ENCODE measurements around the gene ALAS1.
A peak's percentile ranks its signal among the peaks of the same experiment; 100 is the strongest.

ALAS1 gene

GRCh38 chr3:52194485-52195290 lies 3.3 kb upstream of the ALAS1 start:
- Histone ChIP-seq H3K9me3 (ENCODE audit: control insufficient read depth, low read length) (no peaks in the 10 kb centered on the region), H3K4me3 (ENCODE audit: low read length) (no peak overlapping the region), H3K4me1 (ENCODE audit: control insufficient read depth, insufficient read depth, low read length) (peaks cover 66% of the 10 kb centered on the region), H3K27me3 (ENCODE audit: control insufficient read depth, insufficient read depth, low read length) (no peaks in the 10 kb centered on the region), H3K36me3 (ENCODE audit: control insufficient read depth, insufficient read depth, low read length) (peaks cover 5% of the 10 kb centered on the region), H3K9ac (ENCODE audit: low read length) (no peak overlapping the region)

- no peak overlapping the region for H3K9ac ChIP-seq (ENCODE audit: low read length)
- peaks cover 66% of the 10 kb centered on the region for H3K4me1 ChIP-seq (ENCODE audit: control insufficient read depth, insufficient read depth, low read length)
- no peak overlapping the region for H3K4me3 ChIP-seq (ENCODE audit: low read length)
- H3K9me3 ChIP-seq (ENCODE audit: control insufficient read depth, low read length), result no peaks in the 10 kb centered on the region
- no peaks in the 10 kb centered on the region for H3K27me3 ChIP-seq (ENCODE audit: control insufficient read depth, insufficient read depth, low read length)
- peaks cover 5% of the 10 kb centered on the region for H3K36me3 ChIP-seq (ENCODE audit: control insufficient read depth, insufficient read depth, low read length)
These were observed 2.7 kb upstream of the ALAS1 start for GRCh38 chr3:52195291-52195597.

GRCh38 chr3:52195823-52196331 lies 2.1 kb upstream of the ALAS1 start:
- no peaks in the 10 kb centered on the region for H3K27me3 ChIP-seq (ENCODE audit: control insufficient read depth, insufficient read depth, low read length)
- H3K9ac ChIP-seq (ENCODE audit: low read length), result no peak overlapping the region
- H3K9me3 ChIP-seq (ENCODE audit: control insufficient read depth, low read length), result no peaks in the 10 kb centered on the region
- H3K4me3 ChIP-seq (ENCODE audit: low read length), result no peak overlapping the region
- H3K36me3 ChIP-seq (ENCODE audit: control insufficient read depth, insufficient read depth, low read length), result peaks cover 5% of the 10 kb centered on the region
- peaks cover 62% of the 10 kb centered on the region for H3K4me1 ChIP-seq (ENCODE audit: control insufficient read depth, insufficient read depth, low read length)

- peak overlapping the region; percentile 85 for H3K4me3 ChIP-seq (ENCODE audit: low read length)
- no peaks in the 10 kb centered on the region for H3K27me3 ChIP-seq (ENCODE audit: control insufficient read depth, insufficient read depth, low read length)
These were observed 983 bp upstream of the ALAS1 start for GRCh38 chr3:52196977-52197376.

DNA sequence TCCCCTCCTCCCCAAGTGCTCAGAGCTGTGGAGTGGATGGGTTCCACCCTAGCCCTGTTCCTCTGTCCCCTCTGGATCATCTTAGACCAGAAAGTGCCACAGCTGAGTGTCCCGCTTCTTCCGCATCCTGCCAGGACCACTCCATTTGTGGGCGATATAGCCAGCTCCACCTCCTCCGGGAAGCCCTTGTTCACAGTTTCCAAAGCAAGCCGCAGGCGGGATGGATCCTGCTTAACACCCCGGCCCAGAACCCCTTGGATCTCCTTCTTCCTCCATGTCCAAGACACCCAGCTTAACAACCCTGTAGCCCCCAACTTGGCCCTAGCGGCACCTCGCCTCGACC lies 490 bp upstream of the ALAS1 start:
- no peaks in the 10 kb centered on the region for H3K27me3 ChIP-seq (ENCODE audit: control insufficient read depth, insufficient read depth, low read length)
- peak overlapping the region; percentile 85 for H3K4me3 ChIP-seq (ENCODE audit: low read length)
- no peaks in the 10 kb centered on the region for H3K9me3 ChIP-seq (ENCODE audit: control insufficient read depth, low read length)
- peak overlapping the region; percentile 93 for H3K9ac ChIP-seq (ENCODE audit: low read length)
- peaks cover 7% of the 10 kb centered on the region for H3K36me3 ChIP-seq (ENCODE audit: control insufficient read depth, insufficient read depth, low read length)
- H3K4me1 ChIP-seq (ENCODE audit: control insufficient read depth, insufficient read depth, low read length), result peaks cover 60% of the 10 kb centered on the region

More at GRCh38 chr3:52196977-52197376, 983 bp upstream of the ALAS1 start:
- peak overlapping the region; percentile 93 for H3K9ac ChIP-seq (ENCODE audit: low read length)
- peaks cover 58% of the 10 kb centered on the region for H3K4me1 ChIP-seq (ENCODE audit: control insufficient read depth, insufficient read depth, low read length)
- H3K9me3 ChIP-seq (ENCODE audit: control insufficient read depth, low read length), result no peaks in the 10 kb centered on the region
- peaks cover 5% of the 10 kb centered on the region for H3K36me3 ChIP-seq (ENCODE audit: control insufficient read depth, insufficient read depth, low read length)

DNA sequence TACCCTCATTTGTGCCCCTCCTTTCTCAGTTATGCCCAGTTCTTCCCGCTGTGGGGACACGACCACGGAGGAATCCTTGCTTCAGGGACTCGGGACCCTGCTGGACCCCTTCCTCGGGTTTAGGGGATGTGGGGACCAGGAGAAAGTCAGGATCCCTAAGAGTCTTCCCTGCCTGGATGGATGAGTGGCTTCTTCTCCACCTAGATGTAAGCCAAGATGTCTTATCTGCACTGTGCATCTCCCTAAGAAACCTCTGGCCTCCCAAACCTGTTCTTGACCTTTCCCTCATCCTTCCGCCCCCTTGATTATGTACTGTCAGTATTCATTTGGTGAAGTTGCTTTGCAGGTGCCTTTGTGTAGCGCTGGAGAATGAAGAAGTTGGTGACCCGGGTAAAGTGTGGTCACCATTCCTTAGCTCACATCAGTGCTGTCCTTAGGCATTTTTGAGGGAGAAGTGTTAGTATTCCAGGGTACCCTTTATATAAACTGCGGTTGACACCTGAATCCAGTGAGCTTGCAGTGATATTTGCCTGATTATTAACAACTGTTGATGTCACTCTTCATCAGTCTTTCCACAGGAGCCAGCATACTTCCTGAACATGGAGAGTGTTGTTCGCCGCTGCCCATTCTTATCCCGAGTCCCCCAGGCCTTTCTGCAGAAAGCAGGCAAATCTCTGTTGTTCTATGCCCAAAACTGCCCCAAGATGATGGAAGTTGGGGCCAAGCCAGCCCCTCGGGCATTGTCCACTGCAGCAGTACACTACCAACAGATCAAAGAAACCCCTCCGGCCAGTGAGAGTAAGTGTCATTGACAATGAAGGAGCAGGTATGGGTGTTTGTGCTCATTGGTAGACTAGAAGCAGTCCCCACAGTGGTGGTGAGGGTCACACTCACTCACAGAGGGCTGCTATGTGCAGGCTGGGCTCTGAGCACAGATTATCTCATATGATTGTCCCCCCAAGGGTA lies 966 bp downstream of the ALAS1 start:
- Histone ChIP-seq H3K9ac (ENCODE audit: low read length) (peak overlapping the region; percentile 93), H3K4me1 (ENCODE audit: control insufficient read depth, insufficient read depth, low read length) (peaks cover 64% of the 10 kb centered on the region), H3K9me3 (ENCODE audit: control insufficient read depth, low read length) (no peaks in the 10 kb centered on the region), H3K36me3 (ENCODE audit: control insufficient read depth, insufficient read depth, low read length) (peaks cover 13% of the 10 kb centered on the region), H3K4me3 (ENCODE audit: low read length) (peak overlapping the region; percentile 85), H3K27me3 (ENCODE audit: control insufficient read depth, insufficient read depth, low read length) (no peaks in the 10 kb centered on the region)

DNA sequence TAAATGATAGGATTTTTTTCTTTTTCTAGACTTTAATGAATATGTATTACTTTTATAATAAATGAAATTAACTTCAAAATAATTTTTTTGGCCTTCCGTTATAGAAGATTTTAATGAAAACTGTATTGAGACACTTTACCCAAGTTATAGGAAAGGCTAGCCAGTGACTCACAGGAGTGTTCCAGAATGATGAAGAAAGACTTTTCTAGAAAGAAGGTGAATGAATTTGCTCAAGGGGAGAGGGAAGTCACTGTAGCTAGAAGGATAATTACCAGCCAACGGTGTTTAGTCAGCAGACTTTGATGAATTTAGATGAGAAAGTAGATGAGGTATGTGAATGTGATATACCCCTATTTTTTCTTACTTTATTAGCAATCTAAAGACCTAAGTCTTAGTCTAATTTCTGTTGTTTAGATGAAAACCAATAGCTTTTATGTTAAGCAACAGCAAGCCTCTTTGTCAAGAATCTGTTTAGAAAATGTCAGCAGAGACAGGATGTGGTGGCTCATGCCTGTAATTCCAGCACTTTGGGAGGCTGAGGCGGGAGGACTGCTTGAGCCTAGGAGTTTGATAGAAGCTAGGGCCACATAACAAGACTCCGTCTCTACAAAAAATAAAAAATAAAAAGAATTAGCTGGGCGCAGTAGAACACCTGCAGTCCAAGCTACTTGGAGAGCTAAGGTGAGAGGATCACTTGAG lies 3.2 kb downstream of the ALAS1 start:
- Histone ChIP-seq H3K9ac (ENCODE audit: low read length) (no peak overlapping the region), H3K36me3 (ENCODE audit: control insufficient read depth, insufficient read depth, low read length) (peaks cover 30% of the 10 kb centered on the region), H3K4me1 (ENCODE audit: control insufficient read depth, insufficient read depth, low read length) (peaks cover 53% of the 10 kb centered on the region), H3K4me3 (ENCODE audit: low read length) (no peak overlapping the region), H3K9me3 (ENCODE audit: control insufficient read depth, low read length) (no peaks in the 10 kb centered on the region), H3K27me3 (ENCODE audit: control insufficient read depth, insufficient read depth, low read length) (no peaks in the 10 kb centered on the region)

- Histone ChIP-seq H3K27me3 (ENCODE audit: control insufficient read depth, insufficient read depth, low read length) (no peaks in the 10 kb centered on the region), H3K4me1 (ENCODE audit: control insufficient read depth, insufficient read depth, low read length) (peaks cover 39% of the 10 kb centered on the region), H3K36me3 (ENCODE audit: control insufficient read depth, insufficient read depth, low read length) (peaks cover 30% of the 10 kb centered on the region), H3K9ac (ENCODE audit: low read length) (no peak overlapping the region), H3K9me3 (ENCODE audit: control insufficient read depth, low read length) (no peaks in the 10 kb centered on the region), H3K4me3 (ENCODE audit: low read length) (no peak overlapping the region)
These were observed 4.6 kb downstream of the ALAS1 start for GRCh38 chr3:52202384-52203077.

DNA sequence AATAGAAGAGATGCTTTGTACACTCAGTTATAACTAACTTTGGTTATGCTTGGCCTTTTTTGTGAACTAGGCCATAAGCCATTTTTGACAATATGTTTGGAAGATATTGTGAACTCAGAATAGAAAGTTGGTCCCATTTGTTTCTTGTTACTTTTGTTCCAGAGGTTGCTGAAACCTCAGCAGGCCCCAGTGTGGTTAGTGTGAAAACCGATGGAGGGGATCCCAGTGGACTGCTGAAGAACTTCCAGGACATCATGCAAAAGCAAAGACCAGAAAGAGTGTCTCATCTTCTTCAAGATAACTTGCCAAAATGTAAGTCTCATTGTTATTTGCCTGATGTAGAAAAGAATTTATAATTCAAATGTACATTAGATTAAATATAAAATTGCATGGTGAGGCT lies 5.7 kb downstream of the ALAS1 start:
- H3K4me1 ChIP-seq (ENCODE audit: control insufficient read depth, insufficient read depth, low read length), result peaks cover 34% of the 10 kb centered on the region
- H3K36me3 ChIP-seq (ENCODE audit: control insufficient read depth, insufficient read depth, low read length), result peaks cover 30% of the 10 kb centered on the region
- H3K9me3 ChIP-seq (ENCODE audit: control insufficient read depth, low read length), result no peaks in the 10 kb centered on the region
- H3K9ac ChIP-seq (ENCODE audit: low read length), result no peak overlapping the region
- H3K27me3 ChIP-seq (ENCODE audit: control insufficient read depth, insufficient read depth, low read length), result no peaks in the 10 kb centered on the region
- H3K4me3 ChIP-seq (ENCODE audit: low read length), result no peak overlapping the region

DNA sequence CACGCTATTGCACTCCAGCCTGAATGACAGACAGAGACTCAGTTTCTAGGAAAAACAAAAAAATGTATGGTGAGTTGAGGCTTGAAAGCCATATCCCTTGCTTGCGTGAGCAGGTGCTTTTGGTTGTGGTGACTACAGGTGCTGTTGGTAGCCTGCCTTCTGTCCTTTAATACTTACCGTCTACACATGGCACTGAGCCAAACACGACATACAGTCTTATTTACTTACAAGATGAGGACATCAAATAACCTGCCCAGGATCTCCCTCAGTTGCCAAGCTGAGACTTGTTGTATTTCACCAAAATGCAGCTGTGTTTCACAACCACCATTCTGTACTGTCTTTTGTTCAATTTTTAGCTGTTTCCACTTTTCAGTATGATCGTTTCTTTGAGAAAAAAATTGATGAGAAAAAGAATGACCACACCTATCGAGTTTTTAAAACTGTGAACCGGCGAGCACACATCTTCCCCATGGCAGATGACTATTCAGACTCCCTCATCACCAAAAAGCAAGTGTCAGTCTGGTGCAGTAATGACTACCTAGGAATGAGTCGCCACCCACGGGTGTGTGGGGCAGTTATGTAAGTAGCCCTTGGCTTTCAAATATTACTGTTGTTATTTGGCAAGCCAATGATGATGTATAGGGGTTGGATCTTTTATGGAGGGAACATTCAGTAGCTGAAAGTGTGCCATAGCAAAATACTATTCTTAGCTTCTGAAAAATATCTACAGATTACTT lies 6.5 kb downstream of the ALAS1 start:
- Histone ChIP-seq H3K27me3 (ENCODE audit: control insufficient read depth, insufficient read depth, low read length) (no peaks in the 10 kb centered on the region), H3K9me3 (ENCODE audit: control insufficient read depth, low read length) (no peaks in the 10 kb centered on the region), H3K36me3 (ENCODE audit: control insufficient read depth, insufficient read depth, low read length) (peaks cover 25% of the 10 kb centered on the region), H3K4me1 (ENCODE audit: control insufficient read depth, insufficient read depth, low read length) (peaks cover 26% of the 10 kb centered on the region), H3K9ac (ENCODE audit: low read length) (peak overlapping the region; percentile 31), H3K4me3 (ENCODE audit: low read length) (no peak overlapping the region)

Data from mucosa of stomach (tissue), 1 donor.